Measurements from ENCODE around the gene PDCD11.

PDCD11 gene

DNA sequence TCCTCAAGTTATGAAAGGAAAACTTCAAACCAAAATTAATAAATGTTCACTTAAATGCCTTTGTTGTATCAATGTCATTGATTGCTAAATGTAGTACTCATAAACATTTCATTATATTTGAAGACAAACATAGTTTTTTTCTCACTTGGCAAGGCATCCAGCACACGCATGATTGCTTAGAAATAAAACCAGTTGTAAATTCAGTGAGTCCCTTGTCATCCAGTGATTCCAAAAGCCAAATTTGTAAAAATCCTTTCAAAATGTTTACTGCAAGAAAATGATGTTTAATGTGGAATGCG lies 90.9 kb downstream of the PDCD11 start:
- Histone ChIP-seq H4K20me1 (ENCODE audit: control insufficient read depth, insufficient read depth, low read depth, low read length) (no peaks in the 10 kb centered on the region), H3K4me3 (ENCODE audit: low read length) (no peak overlapping the region), H3K79me2 (ENCODE audit: control insufficient read depth, low read length) (no peaks in the 10 kb centered on the region), H3K4me1 (ENCODE audit: control insufficient read depth, low read length) (peaks cover 11% of the 10 kb centered on the region), H3K9me2 (replicated peaks; ENCODE audit: control insufficient read depth, low read length) (no peaks in the 10 kb centered on the region), H3K36me3 (ENCODE audit: control insufficient read depth, low read length) (no peaks in the 10 kb centered on the region), H3F3A (ENCODE audit: control insufficient read depth, insufficient read depth) (peaks cover 4% of the 10 kb centered on the region; the same call in 1 of the 2 replicates), H3K9me3 (ENCODE audit: control insufficient read depth, insufficient read depth, low read length) (no peaks in the 10 kb centered on the region), H3K27me3 (ENCODE audit: control insufficient read depth, low read length) (peaks cover 9% of the 10 kb centered on the region), H3K27ac (ENCODE audit: low read depth, low read length) (no peak overlapping the region), H3K4me2 (ENCODE audit: low read length) (no peak overlapping the region)
- no peak for TF ChIP-seq EZH2phosphoT487 (IDR thresholded peaks at IDR 0.05; ENCODE audit: borderline replicate concordance, low read length)
- TF ChIP-seq, protein P1, sequence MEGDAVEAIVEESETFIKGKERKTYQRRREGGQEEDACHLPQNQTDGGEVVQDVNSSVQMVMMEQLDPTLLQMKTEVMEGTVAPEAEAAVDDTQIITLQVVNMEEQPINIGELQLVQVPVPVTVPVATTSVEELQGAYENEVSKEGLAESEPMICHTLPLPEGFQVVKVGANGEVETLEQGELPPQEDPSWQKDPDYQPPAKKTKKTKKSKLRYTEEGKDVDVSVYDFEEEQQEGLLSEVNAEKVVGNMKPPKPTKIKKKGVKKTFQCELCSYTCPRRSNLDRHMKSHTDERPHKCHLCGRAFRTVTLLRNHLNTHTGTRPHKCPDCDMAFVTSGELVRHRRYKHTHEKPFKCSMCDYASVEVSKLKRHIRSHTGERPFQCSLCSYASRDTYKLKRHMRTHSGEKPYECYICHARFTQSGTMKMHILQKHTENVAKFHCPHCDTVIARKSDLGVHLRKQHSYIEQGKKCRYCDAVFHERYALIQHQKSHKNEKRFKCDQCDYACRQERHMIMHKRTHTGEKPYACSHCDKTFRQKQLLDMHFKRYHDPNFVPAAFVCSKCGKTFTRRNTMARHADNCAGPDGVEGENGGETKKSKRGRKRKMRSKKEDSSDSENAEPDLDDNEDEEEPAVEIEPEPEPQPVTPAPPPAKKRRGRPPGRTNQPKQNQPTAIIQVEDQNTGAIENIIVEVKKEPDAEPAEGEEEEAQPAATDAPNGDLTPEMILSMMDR (IDR thresholded peaks at IDR 0.05; ENCODE audit: low read depth, low read length, poor library complexity, severe bottlenecking): no peak

DNA sequence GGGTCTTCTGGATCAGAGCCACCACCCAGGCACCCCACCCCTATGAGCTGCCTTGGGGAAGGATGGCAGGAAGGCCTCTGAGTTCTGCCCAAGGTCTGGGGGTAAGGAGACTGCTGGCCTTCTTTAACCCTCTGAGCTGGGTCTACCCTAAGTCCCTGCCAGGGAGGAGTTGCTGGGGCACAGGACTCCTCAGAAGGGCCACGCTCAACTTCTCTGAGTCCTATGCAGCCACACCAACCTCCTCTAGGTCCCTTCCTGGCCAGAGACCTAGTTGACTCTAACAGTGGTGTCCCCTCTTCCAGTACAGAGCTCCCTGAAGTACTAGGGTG lies 94.5 kb downstream of the PDCD11 start:
- Histone ChIP-seq H3K9me3 (ENCODE audit: control insufficient read depth, insufficient read depth, low read length) (no peaks in the 10 kb centered on the region), H3K27me3 (ENCODE audit: control insufficient read depth, low read length) (peaks cover 43% of the 10 kb centered on the region), H3K9me2 (replicated peaks; ENCODE audit: control insufficient read depth, low read length) (no peaks in the 10 kb centered on the region), H3K36me3 (ENCODE audit: control insufficient read depth, low read length) (no peaks in the 10 kb centered on the region), H3F3A (ENCODE audit: control insufficient read depth, insufficient read depth) (no peaks in the 10 kb centered on the region), H3K4me3 (ENCODE audit: low read length) (no peak overlapping the region), H3K27ac (ENCODE audit: low read depth, low read length) (no peak overlapping the region), H4K20me1 (ENCODE audit: control insufficient read depth, insufficient read depth, low read depth, low read length) (no peaks in the 10 kb centered on the region), H3K4me1 (ENCODE audit: control insufficient read depth, low read length) (peaks cover 18% of the 10 kb centered on the region), H3K4me2 (ENCODE audit: low read length) (no peak overlapping the region), H3K79me2 (ENCODE audit: control insufficient read depth, low read length) (no peaks in the 10 kb centered on the region)
- TF ChIP-seq, protein P1 (IDR thresholded peaks at IDR 0.05; ENCODE audit: low read depth, low read length, poor library complexity, severe bottlenecking): no peak
- TF ChIP-seq EZH2phosphoT487 (IDR thresholded peaks at IDR 0.05; ENCODE audit: borderline replicate concordance, low read length): no peak

DNA sequence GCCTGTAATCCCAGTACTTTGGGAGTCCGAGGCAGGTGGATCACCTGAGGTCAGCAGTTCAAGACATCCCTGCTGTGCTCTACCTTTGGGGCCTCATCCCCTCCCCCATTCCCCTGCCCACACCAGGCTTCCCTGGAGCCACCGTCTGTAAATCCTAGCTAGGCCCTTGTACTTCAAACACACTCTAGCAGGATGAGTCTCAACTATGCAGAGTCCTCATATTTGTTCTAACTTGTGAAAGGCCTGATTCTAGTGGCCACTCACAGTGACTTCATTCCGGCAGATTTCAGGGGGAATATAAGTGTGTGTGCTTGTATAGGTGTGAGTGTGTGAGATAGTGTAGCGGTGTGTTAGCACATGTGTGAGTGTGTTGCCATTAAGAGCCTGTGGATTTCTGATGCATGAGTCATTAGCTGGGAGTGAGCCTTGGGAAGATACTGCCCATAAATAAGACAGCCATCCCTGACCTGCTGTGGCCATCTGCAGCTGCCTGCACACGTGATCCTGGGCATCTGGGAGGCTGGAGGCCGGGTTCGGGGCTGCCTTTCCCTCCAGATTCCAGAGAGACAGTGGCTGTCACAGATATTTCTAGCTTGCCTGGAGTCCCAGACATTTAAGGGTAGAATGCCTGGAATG lies 95.4 kb downstream of the PDCD11 start:
- H3K27me3 ChIP-seq (ENCODE audit: control insufficient read depth, low read length): peaks cover 47% of the 10 kb centered on the region
- H3K4me1 ChIP-seq (ENCODE audit: control insufficient read depth, low read length): peaks cover 18% of the 10 kb centered on the region
- no peaks in the 10 kb centered on the region for H4K20me1 ChIP-seq (ENCODE audit: control insufficient read depth, insufficient read depth, low read depth, low read length)
- H3K79me2 ChIP-seq (ENCODE audit: control insufficient read depth, low read length): no peaks in the 10 kb centered on the region
- H3K4me3 ChIP-seq (ENCODE audit: low read length): no peak overlapping the region
- no peak overlapping the region for H3K4me2 ChIP-seq (ENCODE audit: low read length)
- H3K36me3 ChIP-seq (ENCODE audit: control insufficient read depth, low read length): no peaks in the 10 kb centered on the region
- H3F3A ChIP-seq (ENCODE audit: control insufficient read depth, insufficient read depth): no peaks in the 10 kb centered on the region
- H3K27ac ChIP-seq (ENCODE audit: low read depth, low read length): no peak overlapping the region
- TF ChIP-seq, protein P1 (IDR thresholded peaks at IDR 0.05; ENCODE audit: low read depth, low read length, poor library complexity, severe bottlenecking): no peak
- no peak for TF ChIP-seq EZH2phosphoT487 (IDR thresholded peaks at IDR 0.05; ENCODE audit: borderline replicate concordance, low read length)
- no peaks in the 10 kb centered on the region for H3K9me3 ChIP-seq (ENCODE audit: control insufficient read depth, insufficient read depth, low read length)
- H3K9me2 ChIP-seq (replicated peaks; ENCODE audit: control insufficient read depth, low read length): no peaks in the 10 kb centered on the region

All from DOHH2 (cell line).